Measurements from ENCODE around the gene MMP20. TPM values are rescaled to one million over a fixed set of nuclear protein-coding genes. Genes with fewer than 3 reads are reported as not detected.
A peak's percentile ranks its signal among the peaks of the same experiment; 100 is the strongest.

The MMP20 gene
- total and polyA plus RNA-seq, 2 donors (not counting 3 experiments of a cell fraction or from before 2014, with no cell fraction given): not detected

GRCh38 chr11:102640946-102641345 is 15.8 kb upstream of the MMP20 start:
- dilution Hi-C loops (cut with MboI; ENCODE audit: extremely low pct_ligation_motif_present, low sequenced_read_pairs): no loop called here
- TF ChIP-seq POLR2AphosphoS5 (IDR thresholded peaks at IDR 0.05; ENCODE audit: insufficient read depth, low read depth, low read length): no peak
- no peak for TF ChIP-seq GATA2 (IDR thresholded peaks at IDR 0.05; ENCODE audit: insufficient read depth, insufficient read length, low read depth, low read length)
- H3K4me1 ChIP-seq (ENCODE audit: control insufficient read depth, extremely low read depth, insufficient read depth, low read length): no peaks in the 10 kb centered on the region
- H3K9me1 ChIP-seq (replicated peaks; ENCODE audit: control insufficient read depth, extremely low read depth, insufficient read depth, low read length): no peaks in the 10 kb centered on the region
- H3K27ac ChIP-seq (ENCODE audit: insufficient read depth, low read depth, low read length): no peak overlapping the region
- no peak overlapping the region for H3K4me2 ChIP-seq (ENCODE audit: insufficient read depth, low read length)
- no peaks in the 10 kb centered on the region for H4K20me1 ChIP-seq (replicated peaks; ENCODE audit: control insufficient read depth, extremely low read depth, insufficient read depth, low read length)
- H3K27me3 ChIP-seq (ENCODE audit: control insufficient read depth in 2 of 2, insufficient read depth in 2 of 2, low read length in 2 of 2): no peaks in the 10 kb centered on the region
- no peaks in the 10 kb centered on the region for H3K79me2 ChIP-seq (ENCODE audit: control insufficient read depth, insufficient read depth, low read length)
- POLR2A ChIA-PET: no interaction called here
- no peaks in the 10 kb centered on the region for H3K9me3 ChIP-seq (replicated peaks; ENCODE audit: control insufficient read depth, insufficient read depth, low read length)
- H2AFZ ChIP-seq (ENCODE audit: low read depth, low read length): peak overlapping the region; percentile 31
- H3K9ac ChIP-seq (replicated peaks; ENCODE audit: extremely low read depth, insufficient read depth, low read length): no peak overlapping the region
- no TSS peak for BruUV-seq (replicated peaks)
- CTCF ChIA-PET: interaction anchor here (0.8 to 3.2 kb wide), 3 partner anchors 8 to 26 kb away, joined by 3 to 14 read pairs (median 3); no protein-coding TSS in a partner anchor
- FAIRE-seq (no peak), DNase-seq (ENCODE audit: low read depth, low spot score) (no peak)
- H3K36me3 ChIP-seq (ENCODE audit: control insufficient read depth in 2 of 2, extremely low read depth in 1 of 2, insufficient read depth in 2 of 2, low read length in 2 of 2): no peaks in the 10 kb centered on the region
- H3K4me3 ChIP-seq (replicated peaks in 1 of 3; ENCODE audit: insufficient read depth in 1 of 3, low read depth in 1 of 3, low read length in 3 of 3): no peak overlapping the region
- intact Hi-C loops (cut with micrococcal nuclease): loop anchor here (10.0 kb wide), 1 partner anchor 1636 kb away; no protein-coding TSS in a partner anchor

GRCh38 chr11:102639656-102640055 is 14.5 kb upstream of the MMP20 start:
- FAIRE-seq: no peak
- H3K27me3 ChIP-seq (ENCODE audit: control insufficient read depth in 2 of 2, insufficient read depth in 2 of 2, low read length in 2 of 2): no peaks in the 10 kb centered on the region
- H3K9me1 ChIP-seq (replicated peaks; ENCODE audit: control insufficient read depth, extremely low read depth, insufficient read depth, low read length): no peaks in the 10 kb centered on the region
- H3K36me3 ChIP-seq (ENCODE audit: control insufficient read depth in 2 of 2, extremely low read depth in 1 of 2, insufficient read depth in 2 of 2, low read length in 2 of 2): no peaks in the 10 kb centered on the region
- intact Hi-C loops (cut with micrococcal nuclease) (loop anchor here (10.0 kb wide), 1 partner anchor 1635 kb away; no protein-coding TSS in a partner anchor), dilution Hi-C loops (cut with MboI; ENCODE audit: extremely low pct_ligation_motif_present, low sequenced_read_pairs) (no loop called here)
- no peak overlapping the region for H3K27ac ChIP-seq (ENCODE audit: insufficient read depth, low read depth, low read length)
- no peaks in the 10 kb centered on the region for H3K9me3 ChIP-seq (replicated peaks; ENCODE audit: control insufficient read depth, insufficient read depth, low read length)
- no peaks in the 10 kb centered on the region for H3K79me2 ChIP-seq (ENCODE audit: control insufficient read depth, insufficient read depth, low read length)
- no peak overlapping the region for H3K4me3 ChIP-seq (replicated peaks in 1 of 3; ENCODE audit: insufficient read depth in 1 of 3, low read depth in 1 of 3, low read length in 3 of 3)
- H2AFZ ChIP-seq (ENCODE audit: low read depth, low read length): no peak overlapping the region
- CTCF ChIA-PET: no interaction called here
- H4K20me1 ChIP-seq (replicated peaks; ENCODE audit: control insufficient read depth, extremely low read depth, insufficient read depth, low read length): no peaks in the 10 kb centered on the region
- H3K4me2 ChIP-seq (ENCODE audit: insufficient read depth, low read length): no peak overlapping the region
- TF ChIP-seq GATA2 (IDR thresholded peaks at IDR 0.05; ENCODE audit: insufficient read depth, insufficient read length, low read depth, low read length) (no peak), MYC (IDR thresholded peaks at IDR 0.05; ENCODE audit: low read depth, low read length) (no peak), POLR2A (IDR thresholded peaks at IDR 0.05; ENCODE audit: low read depth, low read length) (no peak), JUN (IDR thresholded peaks at IDR 0.05; ENCODE audit: borderline replicate concordance, insufficient read depth, insufficient read length, low read depth) (no peak), FOS (IDR thresholded peaks at IDR 0.05; ENCODE audit: borderline replicate concordance, insufficient read depth, low read length) (no peak), MAX (IDR thresholded peaks at IDR 0.05; ENCODE audit: insufficient read depth, insufficient read length) (no peak), EZH2 (IDR thresholded peaks at IDR 0.05; ENCODE audit: borderline replicate concordance, low read depth, low read length, severe bottlenecking) (no peak), POLR2AphosphoS5 (IDR thresholded peaks at IDR 0.05; ENCODE audit: insufficient read depth, low read depth, low read length) (no peak)
- TF ChIP-seq, protein P1, sequence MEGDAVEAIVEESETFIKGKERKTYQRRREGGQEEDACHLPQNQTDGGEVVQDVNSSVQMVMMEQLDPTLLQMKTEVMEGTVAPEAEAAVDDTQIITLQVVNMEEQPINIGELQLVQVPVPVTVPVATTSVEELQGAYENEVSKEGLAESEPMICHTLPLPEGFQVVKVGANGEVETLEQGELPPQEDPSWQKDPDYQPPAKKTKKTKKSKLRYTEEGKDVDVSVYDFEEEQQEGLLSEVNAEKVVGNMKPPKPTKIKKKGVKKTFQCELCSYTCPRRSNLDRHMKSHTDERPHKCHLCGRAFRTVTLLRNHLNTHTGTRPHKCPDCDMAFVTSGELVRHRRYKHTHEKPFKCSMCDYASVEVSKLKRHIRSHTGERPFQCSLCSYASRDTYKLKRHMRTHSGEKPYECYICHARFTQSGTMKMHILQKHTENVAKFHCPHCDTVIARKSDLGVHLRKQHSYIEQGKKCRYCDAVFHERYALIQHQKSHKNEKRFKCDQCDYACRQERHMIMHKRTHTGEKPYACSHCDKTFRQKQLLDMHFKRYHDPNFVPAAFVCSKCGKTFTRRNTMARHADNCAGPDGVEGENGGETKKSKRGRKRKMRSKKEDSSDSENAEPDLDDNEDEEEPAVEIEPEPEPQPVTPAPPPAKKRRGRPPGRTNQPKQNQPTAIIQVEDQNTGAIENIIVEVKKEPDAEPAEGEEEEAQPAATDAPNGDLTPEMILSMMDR (IDR thresholded peaks at IDR 0.05; ENCODE audit: extremely low read depth in 1 of 2, insufficient read depth in 1 of 2, low read depth in 1 of 2, low read length in 2 of 2): no peak
- POLR2A ChIA-PET: no interaction called here
- no peak for DNase-seq (ENCODE audit: low read depth, low spot score)
- BruUV-seq (replicated peaks): no TSS peak
- H3K4me1 ChIP-seq (ENCODE audit: control insufficient read depth, extremely low read depth, insufficient read depth, low read length): no peaks in the 10 kb centered on the region
- H3K9ac ChIP-seq (replicated peaks; ENCODE audit: extremely low read depth, insufficient read depth, low read length): no peak overlapping the region

Measured in endothelial cell of umbilical vein (primary cell).